Measurements from ENCODE around the gene F11R. TPM values are rescaled to one million over a fixed set of nuclear protein-coding genes. Genes with fewer than 3 reads are reported as not detected.

Gene F11R
- total and polyA plus RNA-seq, 10 of the 15 experiments (the other 5 are each of a cell fraction or from before 2014, with no cell fraction given), result 15.3 to 80.9 (median 24.3) TPM

GRCh38 chr1:161020509-161021164 lies at the start of gene F11R (continued):
- TF ChIP-seq E4F1 (IDR thresholded peaks at IDR 0.05; ENCODE audit: borderline replicate concordance, partially characterized antibody) (no peak), ZNF622 (IDR thresholded peaks at IDR 0.05) (no peak), YBX1 (IDR thresholded peaks at IDR 0.05) (no peak), EZH2 (IDR thresholded peaks at IDR 0.05; ENCODE audit: borderline replicate concordance, control insufficient read depth, low read depth, low read length) (no peak), CREM (IDR thresholded peaks at IDR 0.05; ENCODE audit: low read depth) (no peak), PAX8 (IDR thresholded peaks at IDR 0.05) (no peak), WRNIP1 (IDR thresholded peaks at IDR 0.05; ENCODE audit: borderline replicate concordance, low read depth, low read length) (no peak), BCL11A (IDR thresholded peaks at IDR 0.05; ENCODE audit: low read depth, low read length) (no peak), DPF2 (IDR thresholded peaks at IDR 0.05) (peak; percentile 19; the same call in 1 of the 2 replicates), CREB1 (IDR thresholded peaks at IDR 0.05; ENCODE audit: low read depth) (no peak), PML (IDR thresholded peaks at IDR 0.05; ENCODE audit: low read length) (peak; percentile 52; the same call in 1 of the 2 replicates), ZNF207 (IDR thresholded peaks at IDR 0.05; ENCODE audit: borderline replicate concordance) (no peak), SMARCA5 (IDR thresholded peaks at IDR 0.05) (peak; percentile 69; the same call in 1 of the 2 replicates), BCLAF1 (IDR thresholded peaks at IDR 0.05) (no peak), POLR2A (IDR thresholded peaks at IDR 0.05; ENCODE audit: low read depth, low read length) (peak; percentile 81), ZBED1 (IDR thresholded peaks at IDR 0.05; ENCODE audit: borderline replicate concordance) (peak; percentile 84), NR2C2 (IDR thresholded peaks at IDR 0.05; ENCODE audit: borderline replicate concordance, control insufficient read depth, insufficient read length, low read depth) (no peak), POLR2AphosphoS2 (IDR thresholded peaks at IDR 0.05; ENCODE audit: low read depth, low read length) (no peak), SIX5 (IDR thresholded peaks at IDR 0.05; ENCODE audit: low read depth, low read length, severe bottlenecking) (no peak), SKIL (IDR thresholded peaks at IDR 0.05; ENCODE audit: low read depth, poor library complexity, severe bottlenecking) (no peak), SUPT20H (IDR thresholded peaks at IDR 0.05; ENCODE audit: borderline replicate concordance, control insufficient read depth, low read depth, low read length) (no peak), PAX5 (IDR thresholded peaks at IDR 0.05; ENCODE audit: borderline replicate concordance, low read depth, low read length) (no peak), HDAC6 (IDR thresholded peaks at IDR 0.05; ENCODE audit: unreplicated experiment) (no peak), JUNB (IDR thresholded peaks at IDR 0.05) (no peak), TARDBP (IDR thresholded peaks at IDR 0.05; ENCODE audit: borderline replicate concordance) (no peak), ZNF274 (IDR thresholded peaks at IDR 0.05; ENCODE audit: insufficient read depth, insufficient read length) (no peak), FOXK2 (IDR thresholded peaks at IDR 0.05) (no peak)

All from GM12878 (cell line).